ENCODE data around the gene ADCYAP1R1.
"Not testable (repeated sequence)": the region's sequence is repeated elsewhere in the genome, so short reads cannot be mapped to it uniquely, and the experiment has no call there.

Gene ADCYAP1R1

DNA sequence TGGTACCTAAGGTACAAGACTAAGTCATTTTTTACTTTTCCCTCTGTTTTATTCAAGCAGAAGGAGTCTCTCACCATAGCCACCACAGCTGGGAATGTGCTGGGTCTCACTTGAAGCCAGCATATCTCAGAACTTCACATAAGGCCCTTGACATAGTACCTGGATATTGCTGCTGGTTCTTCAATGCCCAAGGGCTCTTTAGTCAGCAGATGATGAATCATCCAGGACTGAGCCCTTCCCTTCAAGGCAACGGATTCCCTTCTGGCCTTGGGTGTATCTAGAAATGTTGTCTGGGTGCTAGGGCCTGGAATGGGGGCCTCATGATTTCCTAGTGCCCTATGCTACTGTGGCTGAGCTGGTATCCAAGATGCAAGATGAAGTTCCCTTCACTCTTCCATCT is 93.9 kb downstream of the ADCYAP1R1 start:
- no peak for DNase-seq

GRCh38 chr7:31146538-31146937 is 94.4 kb downstream of the ADCYAP1R1 start:
- DNase-seq = no peak

DNA sequence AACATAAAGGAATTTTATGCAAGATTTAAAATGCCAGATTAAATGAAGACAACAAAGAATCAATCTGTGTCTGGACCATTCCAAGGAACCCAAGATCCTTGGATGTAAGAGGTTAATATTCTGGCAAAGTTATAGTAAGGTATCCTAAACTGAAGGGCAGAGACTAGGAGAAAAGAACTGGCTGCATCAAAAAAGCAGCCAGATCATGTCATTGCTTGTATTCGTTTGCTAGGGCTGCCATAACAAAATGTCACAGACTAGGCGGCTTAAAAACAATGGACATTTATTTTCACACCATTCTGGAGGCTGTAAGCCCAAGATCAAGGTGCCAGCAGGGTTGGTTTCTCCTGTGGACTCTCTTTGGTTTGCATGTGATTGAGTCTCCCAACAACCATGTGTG is 99.7 kb downstream of the ADCYAP1R1 start:
- no peak for DNase-seq

DNA sequence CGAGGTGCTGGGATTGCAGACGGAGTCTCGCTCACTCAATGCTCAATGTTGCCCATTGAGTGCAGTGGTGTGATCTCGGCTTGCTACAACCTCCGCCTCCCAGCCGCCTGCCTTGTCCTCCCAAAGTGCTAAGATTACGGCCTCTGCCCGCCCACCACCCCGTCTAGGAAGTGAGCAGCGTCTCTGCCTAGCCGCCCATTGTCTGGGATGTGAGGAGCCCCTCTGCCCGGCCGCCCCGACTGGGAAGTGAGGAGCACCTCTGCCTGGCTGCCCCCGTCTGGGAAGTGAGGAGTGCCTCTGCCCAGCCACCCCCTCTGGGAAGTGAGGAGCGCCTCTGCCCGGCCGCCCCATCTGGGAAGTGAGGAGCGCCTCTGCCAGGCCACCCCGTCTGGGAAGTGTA is 101.2 kb downstream of the ADCYAP1R1 start:
- DNase-seq = not testable (repeated sequence)

GRCh38 chr7:31160941-31161340 is 108.8 kb downstream of the ADCYAP1R1 start:
- DNase-seq = no peak

Data from NCI-H146 (cell line).